Colonic mucosa (tissue), 4 donors: Measurements from ENCODE around the gene RNF213. TPM values are rescaled to one million over a fixed set of nuclear protein-coding genes. Genes with fewer than 3 reads are reported as not detected.

Source experiments
- DNase-seq: peaks from one replicate; pipeline ENCODE4 v3.0.0-alpha.2; 2020
- H3K27ac ChIP-seq: fragments of 200-600 bp; one replicate; pipeline ENCODE4 v1.8.0; 2021
- H3K27me3 ChIP-seq: fragments of 200-600 bp; one replicate; pipeline ENCODE4 v1.8.0; 2021
- H3K36me3 ChIP-seq: fragments of 200-600 bp; one replicate; pipeline ENCODE4 v1.8.0; 2021
- H3K4me1 ChIP-seq: fragments of 200-600 bp; one replicate; pipeline ENCODE4 v1.8.0; 2021; ENCODE audit warnings: mild to moderate bottlenecking
- H3K4me3 ChIP-seq: fragments of 200-600 bp; one replicate; pipeline ENCODE4 v1.8.0; 2021
- H3K9ac ChIP-seq, 2 donors: one replicate each; pipeline ENCODE4 v1.7.0; 2013; ENCODE audit warnings: control low read depth in 2 of 2, low read depth in 2 of 2, low read length in 2 of 2
- H3K9me3 ChIP-seq: fragments of 200-600 bp; one replicate; pipeline ENCODE4 v1.8.0; 2021
- CTCF ChIP-seq: fragments of 200-600 bp; IDR thresholded peaks from one replicate; pipeline ENCODE4 v1.8.0; 2022; ENCODE audit warnings: antibody characterized with exemption, mild to moderate bottlenecking
- intact Hi-C: fragments of 100-400 bp; cut with DNase I; formaldehyde crosslinking; loops from one replicate; pipeline ENCODE4 v1.14.1; 2022
- total RNA-seq, 2 donors: library from RNA; stranded (reverse); fragmentation: NEBNext Ultra II Directional in 1 of 2; extraction: Animal tissue kit (Norgen Biotek cat#: 25700) in 1 of 2; gene quantifications; one replicate each; pipeline ENCODE4 v1.2.1, GENCODE V29; 2021
- donor health status: healthy.
- donor health status: DM: no; HTN: no; CAD: no.
- donor health status: DM: no; HTN: no; CAD: no.

Gene RNF213
- total RNA-seq, 2 donors from 2014 or later, result 80.8 to 101 TPM

GRCh38 chr17:80349751-80350150, 89.1 kb downstream of the RNF213 start:
- peaks cover 61% of the 10 kb centered on the region for H3K36me3 ChIP-seq
- no peaks in the 10 kb centered on the region for H3K9me3 ChIP-seq
- no peak for TF ChIP-seq CTCF
- no peak overlapping the region for H3K9ac ChIP-seq
- H3K27me3 ChIP-seq, result no peaks in the 10 kb centered on the region
- no peak overlapping the region for H3K27ac ChIP-seq
- no peaks in the 10 kb centered on the region for H3K4me1 ChIP-seq
- intact Hi-C loops, result no loop called here
- H3K4me3 ChIP-seq, result no peak overlapping the region
- no peak for DNase-seq

- intact Hi-C loops, result no loop called here
- DNase-seq, result no peak
- H3K9ac ChIP-seq, result no peak overlapping the region
Measured at GRCh38 chr17:80352216-80352895, 91.7 kb downstream of the RNF213 start.

GRCh38 chr17:80352991-80353665, 92.5 kb downstream of the RNF213 start:
- no peaks in the 10 kb centered on the region for H3K9me3 ChIP-seq
- H3K36me3 ChIP-seq, result peaks cover 57% of the 10 kb centered on the region
- TF ChIP-seq CTCF, result no peak

More at GRCh38 chr17:80352216-80352895, 91.7 kb downstream of the RNF213 start:
- Histone ChIP-seq H3K4me1 (no peaks in the 10 kb centered on the region), H3K9me3 (no peaks in the 10 kb centered on the region), H3K27me3 (no peaks in the 10 kb centered on the region), H3K27ac (no peak overlapping the region), H3K4me3 (no peak overlapping the region), H3K36me3 (peaks cover 64% of the 10 kb centered on the region)
- no peak for TF ChIP-seq CTCF

GRCh38 chr17:80353718-80354275, 93.1 kb downstream of the RNF213 start:
- no peak for TF ChIP-seq CTCF
- no peaks in the 10 kb centered on the region for H3K27me3 ChIP-seq
- H3K9ac ChIP-seq, result no peak overlapping the region
- peaks cover 51% of the 10 kb centered on the region for H3K36me3 ChIP-seq
- intact Hi-C loops, result no loop called here
- H3K9me3 ChIP-seq, result no peaks in the 10 kb centered on the region
- no peak overlapping the region for H3K27ac ChIP-seq
- DNase-seq, result no peak
- H3K4me3 ChIP-seq, result no peak overlapping the region
- no peaks in the 10 kb centered on the region for H3K4me1 ChIP-seq

More at GRCh38 chr17:80352991-80353665, 92.5 kb downstream of the RNF213 start:
- H3K27me3 ChIP-seq, result no peaks in the 10 kb centered on the region
- no peaks in the 10 kb centered on the region for H3K4me1 ChIP-seq
- no peak overlapping the region for H3K4me3 ChIP-seq
- DNase-seq, result no peak
- no peak overlapping the region for H3K9ac ChIP-seq
- H3K27ac ChIP-seq, result no peak overlapping the region
- intact Hi-C loops, result no loop called here

GRCh38 chr17:80354336-80354735, 93.7 kb downstream of the RNF213 start:
- no peak overlapping the region for H3K4me3 ChIP-seq
- DNase-seq, result no peak
- intact Hi-C loops, result no loop called here

More at GRCh38 chr17:80354336-80354735, 93.7 kb downstream of the RNF213 start:
- H3K36me3 ChIP-seq, result peaks cover 51% of the 10 kb centered on the region
- H3K4me1 ChIP-seq, result no peaks in the 10 kb centered on the region
- no peak overlapping the region for H3K27ac ChIP-seq
- no peak for TF ChIP-seq CTCF
- H3K27me3 ChIP-seq, result no peaks in the 10 kb centered on the region
- H3K9ac ChIP-seq, result no peak overlapping the region
- no peaks in the 10 kb centered on the region for H3K9me3 ChIP-seq
